ENCODE data around the gene TRPV4.

DNA sequence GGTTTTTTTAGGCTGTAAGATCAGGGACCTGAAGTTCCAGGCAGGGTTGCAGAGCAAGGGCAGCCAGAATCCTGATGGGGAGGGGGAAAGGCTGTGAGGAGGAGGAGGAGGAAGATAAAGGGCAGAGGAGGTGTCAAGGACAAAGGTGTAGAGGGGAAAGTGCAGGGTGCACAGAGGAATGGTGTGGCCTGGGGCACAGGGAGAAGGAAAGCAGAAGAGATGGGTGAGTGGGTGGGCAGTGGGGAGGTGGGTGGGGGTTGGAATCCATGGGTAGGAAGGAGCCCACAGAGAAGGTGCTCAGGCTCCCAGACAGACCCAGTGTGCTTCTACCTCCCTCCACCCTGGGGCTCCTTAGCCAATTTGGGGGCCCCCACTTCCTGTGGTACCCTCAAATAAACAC lies 11.2 kb downstream of the TRPV4 start:
- TF ChIP-seq, protein P1, sequence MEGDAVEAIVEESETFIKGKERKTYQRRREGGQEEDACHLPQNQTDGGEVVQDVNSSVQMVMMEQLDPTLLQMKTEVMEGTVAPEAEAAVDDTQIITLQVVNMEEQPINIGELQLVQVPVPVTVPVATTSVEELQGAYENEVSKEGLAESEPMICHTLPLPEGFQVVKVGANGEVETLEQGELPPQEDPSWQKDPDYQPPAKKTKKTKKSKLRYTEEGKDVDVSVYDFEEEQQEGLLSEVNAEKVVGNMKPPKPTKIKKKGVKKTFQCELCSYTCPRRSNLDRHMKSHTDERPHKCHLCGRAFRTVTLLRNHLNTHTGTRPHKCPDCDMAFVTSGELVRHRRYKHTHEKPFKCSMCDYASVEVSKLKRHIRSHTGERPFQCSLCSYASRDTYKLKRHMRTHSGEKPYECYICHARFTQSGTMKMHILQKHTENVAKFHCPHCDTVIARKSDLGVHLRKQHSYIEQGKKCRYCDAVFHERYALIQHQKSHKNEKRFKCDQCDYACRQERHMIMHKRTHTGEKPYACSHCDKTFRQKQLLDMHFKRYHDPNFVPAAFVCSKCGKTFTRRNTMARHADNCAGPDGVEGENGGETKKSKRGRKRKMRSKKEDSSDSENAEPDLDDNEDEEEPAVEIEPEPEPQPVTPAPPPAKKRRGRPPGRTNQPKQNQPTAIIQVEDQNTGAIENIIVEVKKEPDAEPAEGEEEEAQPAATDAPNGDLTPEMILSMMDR (IDR thresholded peaks at IDR 0.05): no peak
- TF ChIP-seq POLR2A (IDR thresholded peaks at IDR 0.05) (no peak), POLR2AphosphoS5 (IDR thresholded peaks at IDR 0.05) (no peak), EP300 (IDR thresholded peaks at IDR 0.05) (no peak)
